HG03060 (cell line): ENCODE results near the gene NXPH1.
A peak's percentile ranks its signal among the peaks of the same experiment; 100 is the strongest.

Source experiments
- ATAC-seq: cut with Tn5 transposase; IDR thresholded peaks from one replicate; pipeline ENCODE4 v1.9.1; 2021; ENCODE audit warnings: low read depth, moderate number of reproducible peaks; ENCODE audit not compliant: unreplicated experiment

The NXPH1 gene

DNA sequence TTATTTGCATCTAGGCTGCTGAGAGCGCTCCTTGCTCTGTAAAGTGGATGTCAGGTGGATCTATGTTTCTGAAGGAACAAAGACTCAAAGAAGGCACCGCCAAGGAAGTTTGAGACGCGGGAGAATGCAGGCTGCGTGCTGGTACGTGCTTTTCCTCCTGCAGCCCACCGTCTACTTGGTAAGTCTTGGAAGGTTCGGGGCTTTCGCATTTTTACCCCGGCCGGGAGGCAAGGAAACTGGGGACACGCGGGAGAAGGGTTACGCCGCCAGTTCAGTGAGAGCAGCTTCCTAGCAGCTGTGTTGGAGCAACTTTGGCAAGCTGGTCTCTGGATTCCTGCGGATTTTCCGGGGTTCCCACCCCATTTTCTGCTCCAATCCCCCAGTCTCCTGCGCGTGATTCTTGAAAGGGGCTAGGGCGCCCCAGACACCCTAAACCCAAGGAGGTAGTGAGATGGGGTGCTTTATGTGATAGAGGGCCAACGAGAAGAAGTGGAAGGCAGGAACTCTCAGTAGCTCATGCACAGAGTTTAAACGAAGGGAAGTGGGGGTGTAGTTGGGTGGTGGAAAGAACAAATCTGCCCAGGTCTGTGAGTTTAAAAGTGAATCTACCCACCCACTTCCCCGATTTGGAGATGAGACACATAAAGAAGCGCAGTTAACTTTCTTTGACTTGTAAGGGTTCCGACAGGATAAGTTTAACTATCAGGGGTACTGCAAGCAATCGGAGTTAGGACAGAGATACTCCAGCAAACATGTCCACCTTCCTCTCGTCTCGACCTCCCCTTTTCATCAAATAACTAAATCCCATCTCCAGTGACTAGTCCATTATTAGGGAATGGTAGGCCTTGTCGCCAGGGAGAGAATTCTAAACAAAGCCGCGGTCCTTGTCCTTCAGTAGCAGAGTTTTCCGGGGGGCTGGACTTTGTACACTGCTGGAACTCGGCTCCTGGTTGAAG, 2.5 kb downstream of the NXPH1 start:
- ATAC-seq: no peak

DNA sequence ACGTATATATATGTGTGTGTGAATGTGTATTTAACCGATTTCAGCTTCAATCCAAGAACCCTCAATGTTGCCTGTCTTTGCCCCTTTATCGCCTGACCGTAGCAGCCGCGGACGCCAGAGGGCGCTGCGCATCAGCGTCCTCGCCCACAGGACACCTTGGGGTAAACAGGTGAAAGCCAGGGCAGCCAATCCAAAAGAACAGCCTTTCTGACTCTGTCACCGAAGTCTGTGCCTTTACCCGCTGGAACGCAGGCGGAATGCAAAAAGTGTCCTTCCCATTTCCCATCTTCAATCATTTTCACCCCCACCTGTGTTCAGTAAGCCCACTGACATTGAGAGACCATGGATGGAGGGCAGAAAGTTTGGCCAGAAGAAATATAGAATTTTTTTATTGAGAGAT, 3.6 kb downstream of the NXPH1 start:
- peak; percentile 79 for ATAC-seq

DNA sequence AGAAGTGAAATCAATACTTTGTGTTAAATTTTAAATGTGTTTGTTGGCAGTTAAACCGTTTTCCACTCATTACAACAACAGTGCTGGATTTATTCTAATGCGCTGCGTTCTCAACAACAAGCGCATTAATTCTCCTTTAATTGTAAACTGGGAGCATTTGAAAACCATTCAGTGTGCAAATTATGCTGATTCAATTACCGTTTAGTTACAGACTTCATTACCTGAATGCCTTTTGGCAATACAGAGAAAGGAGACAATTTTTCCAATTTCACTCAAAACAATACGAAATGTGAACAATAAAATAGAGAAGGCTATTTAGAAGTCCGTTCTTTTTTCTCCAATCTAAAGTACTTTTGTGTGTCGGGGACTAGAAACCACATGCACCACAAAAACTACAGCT, 4.2 kb downstream of the NXPH1 start:
- no peak for ATAC-seq

DNA sequence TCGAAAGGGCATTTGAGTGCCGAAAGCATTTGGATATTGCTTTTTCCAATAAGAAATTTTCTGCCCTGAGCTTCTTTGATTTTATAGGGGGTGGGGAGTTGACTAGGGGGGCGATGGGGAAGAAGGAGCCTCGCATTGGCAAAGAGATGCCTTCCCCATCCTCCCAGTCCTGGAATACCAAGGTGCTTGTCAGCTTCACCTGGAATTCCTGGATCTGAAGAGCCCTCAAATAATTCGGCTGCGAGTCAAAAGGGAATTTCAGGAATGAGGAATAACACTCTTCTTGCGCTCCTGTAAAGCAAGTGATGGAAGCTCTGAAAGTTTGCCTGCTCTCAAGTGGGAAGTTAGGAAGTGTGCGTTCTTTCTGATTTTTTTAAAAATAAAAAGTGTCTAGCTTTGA, 7.3 kb downstream of the NXPH1 start:
- ATAC-seq: no peak

DNA sequence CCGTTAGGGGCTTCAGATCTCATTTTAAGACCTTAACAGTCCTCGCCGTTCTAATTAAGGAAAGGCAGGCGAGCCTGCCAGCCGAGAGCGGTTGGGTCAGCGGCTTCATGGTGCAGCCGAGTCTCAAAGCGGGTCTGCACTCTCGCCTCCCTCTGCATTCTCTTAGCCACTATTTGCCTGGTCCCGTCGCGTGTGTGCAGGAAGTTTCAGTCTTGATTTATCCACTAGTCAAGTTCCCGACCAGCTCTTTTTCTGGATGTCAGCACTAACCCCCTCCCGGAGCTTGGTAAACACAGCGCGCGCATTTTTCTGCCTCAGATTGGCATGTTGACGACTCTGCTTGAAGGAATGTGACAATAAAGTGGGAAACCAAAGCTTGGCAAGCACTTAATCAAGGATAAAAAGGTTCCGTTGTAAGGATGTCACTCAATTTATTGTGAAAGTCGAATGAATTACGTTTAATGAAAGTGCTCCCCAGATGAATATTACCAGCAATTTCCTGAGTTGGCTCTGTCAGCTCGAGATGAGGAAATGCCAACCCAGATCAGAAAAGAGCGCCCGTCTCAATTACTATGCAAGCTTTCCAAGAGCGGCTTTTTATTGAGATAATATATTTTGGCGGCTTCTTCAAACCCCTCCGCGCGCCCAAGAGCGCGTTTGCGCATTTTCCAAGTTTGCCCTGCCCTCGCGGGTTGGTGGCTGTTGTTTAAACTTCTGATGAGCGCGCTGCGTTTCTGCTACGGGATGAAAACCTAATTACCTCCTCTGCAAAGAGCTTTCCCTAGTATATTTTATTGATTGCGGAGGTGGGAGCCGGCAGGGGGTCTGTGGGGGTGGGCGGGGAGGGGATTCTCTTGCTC, 7.9 kb downstream of the NXPH1 start:
- ATAC-seq: no peak

DNA sequence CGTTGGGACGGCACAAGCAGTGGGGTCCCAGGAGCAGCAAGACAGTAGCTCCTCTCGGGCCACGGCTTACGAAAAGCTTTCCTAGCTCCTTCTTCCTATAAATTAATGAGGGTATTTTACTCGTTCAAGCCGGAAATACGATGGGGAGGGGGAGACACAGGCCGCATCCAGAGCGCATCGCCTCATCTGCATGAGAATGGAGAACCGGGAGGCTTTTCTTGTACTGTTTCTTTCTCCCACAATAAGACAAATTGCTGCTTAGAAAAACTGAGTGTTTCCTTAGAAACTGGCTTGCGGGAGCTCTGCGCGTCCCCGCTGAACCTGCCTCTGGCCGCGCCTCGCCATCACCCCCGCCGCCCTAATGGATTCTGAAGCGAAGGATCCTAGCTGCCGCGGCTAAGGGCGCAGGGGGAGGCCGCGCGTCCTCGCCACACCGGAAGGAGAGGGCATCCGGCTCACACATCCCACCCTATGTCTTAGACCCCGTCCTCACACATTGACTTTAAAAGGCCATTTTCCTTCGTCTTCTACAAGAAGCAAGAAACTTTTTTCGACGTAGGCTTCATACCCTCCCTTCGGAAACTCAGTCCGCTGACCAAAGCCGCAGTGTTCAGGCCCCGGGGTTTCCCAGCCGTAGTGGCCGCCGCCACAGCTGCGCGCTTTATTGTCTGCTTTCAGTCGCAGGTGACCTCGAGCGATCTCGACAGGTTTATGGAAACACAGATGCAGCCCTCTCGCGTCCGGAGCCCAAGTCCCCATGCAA, 8.8 kb downstream of the NXPH1 start:
- ATAC-seq: no peak

DNA sequence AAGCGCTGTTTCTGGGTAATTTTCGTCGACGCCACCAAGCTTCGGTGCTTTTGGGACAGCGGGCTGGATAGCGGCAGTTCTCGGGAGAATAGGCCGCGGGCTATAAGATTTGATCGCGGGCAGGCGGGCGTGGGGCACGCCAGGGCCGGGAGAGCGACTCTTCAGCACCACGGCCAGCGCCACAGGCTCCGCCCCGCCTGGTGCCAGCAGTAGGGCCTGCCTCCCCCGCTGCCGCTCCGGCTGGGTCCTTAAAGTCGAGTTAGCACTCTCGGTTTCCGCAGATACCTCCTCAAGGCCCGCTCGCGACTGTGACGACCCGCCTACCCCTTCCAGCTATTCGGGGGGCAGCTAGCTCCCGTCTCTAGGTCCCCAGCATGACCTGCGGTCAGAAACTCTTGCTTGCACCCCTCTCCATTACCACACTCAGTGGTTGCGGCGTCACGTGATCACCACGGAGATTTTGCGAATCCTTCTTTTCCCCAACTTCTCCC, 9.4 kb downstream of the NXPH1 start:
- no peak for ATAC-seq

DNA sequence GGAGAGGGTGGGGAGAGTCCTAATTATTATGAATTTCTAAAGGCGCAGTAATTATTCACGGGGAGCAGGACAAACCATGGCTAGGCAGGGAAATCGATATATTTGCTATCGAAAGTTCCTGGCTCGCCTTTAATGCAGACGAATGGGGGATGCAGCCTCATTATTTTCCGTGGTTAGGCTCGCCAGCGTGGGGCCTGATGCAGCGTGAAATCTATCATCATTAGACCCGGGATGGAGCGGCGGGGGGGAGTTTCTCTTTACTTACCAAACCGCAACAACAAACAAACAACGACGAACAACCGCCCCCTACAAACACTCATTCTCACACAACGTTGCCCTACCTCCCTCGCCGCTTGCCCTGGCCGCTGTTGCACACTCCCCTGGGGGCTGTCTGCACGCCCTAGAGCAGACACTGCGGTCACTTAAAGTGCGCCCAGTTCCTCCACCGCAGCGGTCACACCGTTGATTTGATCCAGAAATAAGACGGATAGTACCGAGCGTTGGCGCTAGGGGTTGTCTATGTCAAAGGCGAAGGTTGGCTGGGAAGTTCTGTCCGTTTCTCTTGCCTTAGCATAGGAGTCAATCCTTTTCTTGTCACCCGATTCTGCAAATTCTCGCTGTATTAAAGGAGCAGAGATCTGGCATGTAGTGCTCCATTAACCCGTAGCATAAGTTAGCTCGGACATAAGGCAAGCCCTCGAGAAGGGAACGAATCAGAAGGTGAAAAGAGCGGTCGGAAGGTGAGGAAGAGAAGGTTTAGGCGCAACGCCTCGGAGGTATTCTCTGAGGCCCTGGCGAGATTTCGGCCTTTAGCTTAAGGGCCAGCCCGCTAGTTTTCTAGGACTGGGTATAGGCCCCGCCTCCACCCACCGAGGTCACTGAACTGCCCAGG, 10.4 kb downstream of the NXPH1 start:
- no peak for ATAC-seq

DNA sequence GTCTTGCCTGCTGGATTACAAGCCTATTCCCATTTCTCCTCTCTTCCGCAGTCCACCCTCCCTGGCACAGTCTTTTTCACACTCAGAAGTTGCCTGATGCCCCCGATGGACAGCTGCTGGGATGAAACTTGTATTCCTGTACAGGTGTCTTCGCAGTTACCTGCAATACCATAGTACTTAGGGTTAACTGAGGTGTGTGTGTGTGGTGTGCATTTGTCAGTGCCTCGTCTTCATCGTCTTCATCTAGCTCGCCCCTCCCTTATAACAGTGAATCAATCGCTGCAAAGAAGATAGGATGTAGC, 11.0 kb downstream of the NXPH1 start:
- ATAC-seq: no peak

DNA sequence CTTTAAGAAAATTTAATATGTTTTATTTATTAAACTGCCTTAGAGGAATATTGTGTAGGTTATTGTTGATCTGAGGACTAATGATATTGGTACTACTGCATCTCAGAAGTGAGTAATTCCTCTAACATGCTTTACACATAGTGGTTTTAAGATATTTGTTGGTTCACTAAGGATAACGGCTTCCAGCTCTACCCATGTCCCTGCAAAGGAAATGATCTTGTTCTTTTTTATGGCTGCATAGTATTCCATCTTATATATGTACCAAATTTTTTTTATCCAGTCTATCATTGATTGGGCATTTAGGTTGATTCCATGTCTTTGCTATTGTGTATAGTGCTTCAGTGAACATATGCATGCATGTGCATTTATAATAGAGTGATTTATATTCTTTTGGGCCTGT, 20.1 kb downstream of the NXPH1 start:
- ATAC-seq: no peak

DNA sequence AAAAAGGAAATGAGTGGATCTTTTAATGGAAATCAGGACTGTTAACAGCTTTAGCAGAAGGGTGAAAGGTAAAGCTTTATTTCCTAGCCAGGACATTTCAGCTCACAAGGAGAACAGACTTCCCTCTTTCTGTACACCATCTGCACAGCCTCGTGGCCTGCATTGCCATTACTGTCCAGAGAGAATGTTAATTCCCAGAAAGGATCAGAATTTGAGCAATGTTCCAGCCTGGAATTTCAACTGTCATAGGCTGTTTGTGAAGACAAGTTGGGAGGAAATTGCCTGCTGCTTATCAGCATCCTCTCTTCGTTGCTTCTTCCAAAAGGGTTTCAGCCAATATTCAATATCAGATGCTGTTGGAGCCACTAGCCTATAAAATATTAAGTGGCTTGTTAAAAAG, 22.0 kb downstream of the NXPH1 start:
- ATAC-seq: no peak

DNA sequence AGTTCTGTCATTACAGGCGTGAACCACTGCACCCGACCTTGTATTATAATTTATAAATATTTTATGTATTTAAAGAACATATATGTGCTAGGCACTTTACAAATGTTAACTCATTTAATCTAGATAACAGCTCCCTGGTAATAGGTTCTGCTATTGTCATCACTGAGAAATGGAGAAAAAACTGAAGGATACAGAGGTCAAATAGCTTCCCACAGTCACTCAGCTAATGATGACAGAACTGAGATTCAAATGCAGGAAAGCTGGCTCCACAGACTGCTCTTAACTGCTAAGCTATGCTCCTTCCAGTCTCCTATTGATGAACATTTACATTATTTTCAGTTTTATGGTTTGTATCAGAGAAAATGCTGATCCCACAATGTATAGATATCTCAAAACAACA, 28.9 kb downstream of the NXPH1 start:
- ATAC-seq: no peak

DNA sequence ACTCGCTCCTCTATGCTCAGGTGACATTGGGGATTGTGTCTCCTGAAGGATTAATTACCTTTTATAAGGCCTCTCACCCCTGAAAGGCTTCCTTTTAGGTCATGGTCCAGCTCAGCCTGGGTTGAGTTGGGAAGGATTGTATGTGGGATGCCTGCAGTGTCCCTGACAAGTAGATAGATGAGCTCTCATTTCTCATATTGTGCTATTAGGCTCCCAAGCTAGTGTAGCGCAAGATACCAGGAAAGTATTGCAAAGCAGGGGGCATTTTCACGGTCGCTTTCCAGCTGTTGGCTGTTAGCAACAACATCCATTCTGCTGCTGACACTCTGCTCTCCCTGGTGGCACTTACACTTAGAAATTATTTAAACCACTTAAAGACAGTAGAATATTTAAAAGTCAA, 31.9 kb downstream of the NXPH1 start:
- no peak for ATAC-seq

DNA sequence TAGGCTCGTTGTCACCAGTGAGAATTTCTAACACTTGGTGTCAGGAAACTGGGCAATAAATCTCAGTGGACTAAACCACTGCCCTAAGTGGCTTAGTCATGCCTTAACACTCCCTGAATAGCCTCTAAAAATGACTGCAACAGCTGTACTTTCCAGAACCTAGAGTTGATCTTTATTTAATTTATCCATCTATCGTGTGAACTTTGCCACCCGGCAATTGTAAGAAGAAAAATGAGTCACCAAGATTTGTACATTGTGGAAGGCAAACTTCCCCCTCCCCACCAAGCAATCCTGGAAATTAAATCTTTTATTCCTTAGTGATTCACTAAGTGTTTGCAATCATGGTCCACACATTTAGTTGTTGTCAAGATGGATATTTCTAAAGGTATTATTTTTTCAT, 47.1 kb downstream of the NXPH1 start:
- ATAC-seq: no peak

DNA sequence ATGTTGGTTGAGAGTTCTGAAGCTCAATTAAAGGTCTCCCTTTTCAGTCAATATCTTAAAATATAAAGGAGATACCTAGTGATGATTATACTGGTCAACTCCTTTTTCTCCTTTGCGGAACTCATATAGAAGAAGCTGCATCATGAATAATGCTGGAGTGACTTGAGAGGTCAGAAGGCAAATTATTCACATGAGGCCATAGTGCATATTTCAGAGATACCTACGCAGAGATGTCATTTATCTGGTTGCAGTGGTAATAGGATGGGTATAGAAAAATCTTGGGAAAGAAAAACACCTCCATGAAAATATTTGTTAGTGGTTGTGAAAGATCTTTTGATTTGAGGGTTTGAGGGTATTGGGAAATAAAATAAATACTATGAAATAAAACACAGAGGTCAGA, 47.7 kb downstream of the NXPH1 start:
- ATAC-seq: no peak

DNA sequence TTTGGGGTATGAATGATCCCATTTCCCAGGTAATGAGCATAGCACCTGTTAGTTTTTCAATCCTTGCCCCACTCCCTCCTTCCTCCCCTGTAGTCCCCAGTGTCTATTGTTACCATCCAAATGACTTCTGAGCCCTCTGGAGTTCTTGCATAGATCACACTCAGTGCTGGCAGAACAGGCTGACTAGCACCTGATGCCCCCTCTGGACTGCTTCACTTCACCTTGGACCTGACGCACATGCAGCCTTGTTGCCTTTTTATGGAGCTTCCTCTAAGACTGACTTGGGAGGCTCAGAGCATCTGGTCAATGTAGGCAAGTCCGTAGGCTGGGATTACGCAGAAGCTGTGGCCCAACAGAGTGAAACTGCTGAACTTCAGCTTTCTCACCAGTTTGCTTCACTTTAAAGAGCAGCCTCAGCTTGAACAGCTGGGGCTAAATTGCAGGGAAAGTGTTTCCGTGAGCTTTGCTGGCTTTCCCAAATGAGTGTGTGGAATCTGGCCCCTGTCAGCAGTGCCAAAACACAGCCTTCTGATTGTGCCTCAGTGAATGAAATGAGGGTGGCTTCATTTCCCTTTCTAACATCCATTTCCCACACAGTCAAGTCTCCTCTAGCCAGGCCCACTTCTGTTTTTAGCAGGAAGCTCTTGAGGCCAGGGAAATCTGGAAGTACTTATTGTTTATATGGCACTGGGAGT, 48.5 kb downstream of the NXPH1 start:
- ATAC-seq: no peak

DNA sequence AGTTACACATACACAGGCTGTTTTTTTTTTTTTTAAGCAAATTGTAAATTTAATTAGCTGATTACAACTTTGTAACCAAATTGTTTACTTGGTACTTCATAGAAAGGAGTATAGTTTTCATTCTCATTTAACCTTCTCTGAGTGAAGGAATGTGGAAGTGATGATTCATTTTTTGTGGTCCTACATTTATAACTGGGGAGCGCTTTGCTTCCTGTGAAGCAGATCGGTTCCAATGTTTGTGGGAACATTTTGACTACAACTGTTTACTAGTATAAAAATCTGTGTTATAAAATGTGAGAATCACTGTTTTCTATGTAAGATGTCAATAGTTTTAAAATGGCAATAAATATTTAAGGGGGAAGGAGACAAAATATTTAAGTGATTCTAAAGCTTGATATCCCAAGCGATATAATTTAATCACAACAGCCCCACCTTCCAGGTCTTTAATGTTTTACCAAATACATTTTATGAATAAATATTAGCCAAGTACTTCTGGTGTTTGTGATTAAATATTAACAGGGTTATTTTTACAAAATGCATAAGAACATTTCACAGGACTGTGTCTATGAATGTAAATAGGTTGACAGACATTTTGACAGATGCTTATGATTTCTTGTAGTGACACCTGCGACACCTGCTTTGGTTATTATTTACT, 57.1 kb downstream of the NXPH1 start:
- ATAC-seq: no peak

DNA sequence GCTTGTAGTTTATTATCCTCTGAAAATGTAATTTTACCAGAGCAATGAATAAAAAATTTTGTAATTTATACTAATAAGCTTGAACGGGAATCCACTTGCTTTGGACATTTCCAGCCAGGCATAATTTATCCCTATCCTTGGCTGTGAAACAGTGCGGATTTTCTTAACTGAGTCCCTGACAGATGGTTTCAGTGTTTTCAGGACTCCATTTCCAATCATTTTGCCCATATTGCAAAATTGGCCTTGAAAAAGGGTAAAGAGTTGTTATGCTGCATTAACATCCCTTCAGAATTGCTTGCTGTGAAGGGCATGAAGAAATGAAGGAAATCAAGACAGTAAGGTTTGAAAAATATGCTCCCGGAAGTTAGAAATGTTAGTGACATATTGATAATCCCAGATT, 57.7 kb downstream of the NXPH1 start:
- ATAC-seq: no peak
